Keratinocyte (primary cell): Measurements from ENCODE around the gene MEGF11. TPM values are rescaled to one million over a fixed set of nuclear protein-coding genes. Genes with fewer than 3 reads are reported as not detected.

Experiments
- DNase-seq: peaks from one replicate; pipeline ENCODE4 v3.0.0-alpha.2; 2011; ENCODE audit warnings: low read depth, missing footprints, low spot score
- FAIRE-seq: peaks from 2 replicates; lab custom pipeline; 2011; peaks lifted over from hg19 to GRCh38; lab: Jason Lieb, UNC
- H2AFZ ChIP-seq: 2 replicates; pipeline ENCODE4 v1.6.0; 2012; ENCODE audit warnings: low read length, control low read depth, inconsistent platforms; ENCODE audit not compliant: control insufficient read depth
- H3K27ac ChIP-seq: 2 replicates; pipeline ENCODE4 v1.5.1; 2011; ENCODE audit warnings: low read length; ENCODE audit not compliant: control insufficient read depth, insufficient read depth
- H3K27me3 ChIP-seq: 3 replicates; pipeline ENCODE4 v1.6.0; 2011; ENCODE audit warnings: low read length; ENCODE audit not compliant: control insufficient read depth, insufficient read depth; ENCODE audit errors: extremely low read depth
- H3K36me3 ChIP-seq, 2 experiments: 2 replicates in 1 of 2; 3 replicates in 1 of 2; pipeline ENCODE4 v1.5.1; 2011; ENCODE audit warnings: low read length in 2 of 2, mild to moderate bottlenecking in 1 of 2; ENCODE audit not compliant: control insufficient read depth in 2 of 2, insufficient read depth in 2 of 2; ENCODE audit errors: extremely low read depth in 1 of 2
- H3K4me1 ChIP-seq: 3 replicates; pipeline ENCODE4 v1.5.1; 2011; ENCODE audit warnings: low read length; ENCODE audit not compliant: control insufficient read depth, insufficient read depth; ENCODE audit errors: extremely low read depth
- H3K4me2 ChIP-seq: 3 replicates; pipeline ENCODE4 v1.6.0; 2011; ENCODE audit warnings: low read depth, low read length; ENCODE audit not compliant: control insufficient read depth, insufficient read depth; ENCODE audit errors: extremely low read depth
- H3K4me3 ChIP-seq, 3 experiments: fragments of 200-600 bp in 1 of 3; sonication (generic) in 1 of 3; 2 replicates in 2 of 3; 3 replicates in 1 of 3; pipeline ENCODE4 v1.5.1; 2011 to 2016; ENCODE audit warnings: low read length in 3 of 3, mild to moderate bottlenecking in 3 of 3, control low read depth in 2 of 3, inconsistent platforms in 1 of 3, low read depth in 1 of 3, mixed read lengths in 1 of 3, mixed run types in 1 of 3, moderate library complexity in 1 of 3; ENCODE audit not compliant: control insufficient read depth in 2 of 3, insufficient read depth in 2 of 3; ENCODE audit errors: extremely low read depth in 1 of 3
- H3K79me2 ChIP-seq: 2 replicates; pipeline ENCODE4 v1.6.0; 2012; ENCODE audit warnings: low read length; ENCODE audit not compliant: control insufficient read depth, insufficient read depth
- H3K9ac ChIP-seq: 3 replicates; pipeline ENCODE4 v1.6.0; 2011; ENCODE audit warnings: low read length; ENCODE audit not compliant: control insufficient read depth, insufficient read depth; ENCODE audit errors: extremely low read depth
- H3K9me1 ChIP-seq: 3 replicates; pipeline ENCODE4 v1.6.0; 2011; ENCODE audit warnings: low read length; ENCODE audit not compliant: control insufficient read depth, insufficient read depth; ENCODE audit errors: extremely low read depth
- H3K9me3 ChIP-seq: 2 replicates; pipeline ENCODE4 v1.5.1; 2012; ENCODE audit warnings: low read depth, low read length; ENCODE audit not compliant: control insufficient read depth
- H4K20me1 ChIP-seq: 3 replicates; pipeline ENCODE4 v1.6.0; 2011; ENCODE audit warnings: low read length; ENCODE audit not compliant: control insufficient read depth, insufficient read depth; ENCODE audit errors: extremely low read depth
- CTCF ChIP-seq, 3 experiments: IDR thresholded peaks in 1 of 3; conservative IDR thresholded peaks in 1 of 3; optimal IDR thresholded peaks in 1 of 3; 2 replicates in 2 of 3; 3 replicates in 1 of 3; pipeline versions ENCODE3 to v1.5.1; 2011; ENCODE audit warnings: low read length in 3 of 3, mild to moderate bottlenecking in 3 of 3, moderate library complexity in 2 of 3, control low read depth in 1 of 3, inconsistent platforms in 1 of 3; ENCODE audit not compliant: insufficient read depth in 2 of 3; ENCODE audit errors: extremely low read depth in 1 of 3
- EZH2 ChIP-seq: IDR thresholded peaks from one replicate; pipeline ENCODE4 v1.6.1; 2012; ENCODE audit warnings: inconsistent platforms, mild to moderate bottlenecking, low read length, moderate library complexity
- dilution Hi-C: fragments of 300-500 bp; cut with MboI; formaldehyde crosslinking; loops from one replicate; pipeline ENCODE4 v1.7.0; 2020; ENCODE audit warnings: low sequenced_read_pairs; ENCODE audit not compliant: extremely low pct_ligation_motif_present
- polyA plus RNA-seq, 5 experiments: library from polyadenylated mRNA; depleted of rRNA in 3 of 5; stranded (reverse) in 3 of 5; stranded (forward) in 1 of 5; unstranded in 1 of 5; fragments of >200 nt; gene quantifications; 1 replicate in 1 of 5; 2 replicates in 3 of 5; 3 replicates in 1 of 5; pipeline versions ENCODE4 v1.2.1 to v1.2.3, GENCODE V29; 2011 to 2012; ENCODE audit warnings: missing spikeins in 2 of 5, low read depth in 1 of 5, low replicate concordance in 1 of 5

Gene MEGF11
- polyA plus RNA-seq, 1 donor (not counting 4 experiments of a cell fraction or from before 2014, with no cell fraction given): not detected

- no peaks in the 10 kb centered on the region for H3K27me3 ChIP-seq
- no peaks in the 10 kb centered on the region for H3K9me1 ChIP-seq
- peak; percentile 58 for DNase-seq
- no peaks in the 10 kb centered on the region for H3K9me3 ChIP-seq
- peaks cover 35% of the 10 kb centered on the region for H3K4me1 ChIP-seq
- H4K20me1 ChIP-seq: no peaks in the 10 kb centered on the region
- no peaks in the 10 kb centered on the region for H3K36me3 ChIP-seq
- no peak overlapping the region for H3K4me3 ChIP-seq
- FAIRE-seq: peak; percentile 94
- H3K9ac ChIP-seq: no peak overlapping the region
- H2AFZ ChIP-seq: no peak overlapping the region
- no peak for TF ChIP-seq CTCF (optimal IDR thresholded peaks at IDR 0.05 in 1 of 3, IDR thresholded peaks at IDR 0.05 in 1 of 3, conservative IDR thresholded peaks at IDR 0.05 in 1 of 3; ENCODE audit: extremely low read depth in 1 of 3, insufficient read depth in 2 of 3, low read length in 3 of 3)
- no peak for TF ChIP-seq EZH2
- dilution Hi-C loops: no loop called here
- peak overlapping the region; percentile 28 for H3K4me2 ChIP-seq
- H3K27ac ChIP-seq: no peak overlapping the region
- no peaks in the 10 kb centered on the region for H3K79me2 ChIP-seq
These were observed 226.2 kb downstream of the MEGF11 start for GRCh38 chr15:66027268-66027805.

- DNase-seq: no peak
- TF ChIP-seq EZH2 (no peak), CTCF (optimal IDR thresholded peaks at IDR 0.05 in 1 of 3, IDR thresholded peaks at IDR 0.05 in 1 of 3, conservative IDR thresholded peaks at IDR 0.05 in 1 of 3; ENCODE audit: extremely low read depth in 1 of 3, insufficient read depth in 2 of 3, low read length in 3 of 3) (peak in 1 of 3 experiments; percentile 28)
- peaks cover 35% of the 10 kb centered on the region for H3K4me1 ChIP-seq
- FAIRE-seq: no peak
- no peak overlapping the region for H2AFZ ChIP-seq
- no peak overlapping the region for H3K9ac ChIP-seq
- dilution Hi-C loops: no loop called here
- no peaks in the 10 kb centered on the region for H3K9me3 ChIP-seq
- H4K20me1 ChIP-seq: no peaks in the 10 kb centered on the region
- no peaks in the 10 kb centered on the region for H3K36me3 ChIP-seq
- no peaks in the 10 kb centered on the region for H3K9me1 ChIP-seq
- no peaks in the 10 kb centered on the region for H3K27me3 ChIP-seq
- H3K4me3 ChIP-seq: no peak overlapping the region
- no peaks in the 10 kb centered on the region for H3K79me2 ChIP-seq
- no peak overlapping the region for H3K4me2 ChIP-seq
- no peak overlapping the region for H3K27ac ChIP-seq
These were observed 227.6 kb downstream of the MEGF11 start for GRCh38 chr15:66025972-66026371.
